HG02884 (cell line): ENCODE data around the gene URB1.

Experiments
- ATAC-seq: cut with Tn5 transposase; IDR thresholded peaks from one replicate; pipeline ENCODE4 v1.9.1; 2021; ENCODE audit warnings: mild to moderate bottlenecking, moderate library complexity; ENCODE audit not compliant: unreplicated experiment

Gene URB1

GRCh38 chr21:32346951-32347350 lies 45.9 kb downstream of the URB1 start:
- no peak for ATAC-seq

- no peak for ATAC-seq
Measured at GRCh38 chr21:32340863-32341848, 51.7 kb downstream of the URB1 start.

GRCh38 chr21:32338209-32338921 lies 54.4 kb downstream of the URB1 start:
- no peak for ATAC-seq

- ATAC-seq: no peak
Measured at GRCh38 chr21:32337206-32337605, 55.6 kb downstream of the URB1 start.

GRCh38 chr21:32336711-32337110 lies 56.1 kb downstream of the URB1 start:
- ATAC-seq: no peak

- ATAC-seq: no peak
Measured at GRCh38 chr21:32335601-32336575, 56.9 kb downstream of the URB1 start.

- ATAC-seq: no peak
Measured at GRCh38 chr21:32334980-32335531, 57.8 kb downstream of the URB1 start.

GRCh38 chr21:32333953-32334673 lies 58.7 kb downstream of the URB1 start:
- no peak for ATAC-seq

- ATAC-seq: no peak
Measured at GRCh38 chr21:32332463-32332951, 60.3 kb downstream of the URB1 start.

GRCh38 chr21:32331444-32332305 lies 61.1 kb downstream of the URB1 start:
- no peak for ATAC-seq

GRCh38 chr21:32330784-32331311 lies 62.0 kb downstream of the URB1 start:
- ATAC-seq: no peak

- no peak for ATAC-seq
Measured at GRCh38 chr21:32329776-32330175, 63.0 kb downstream of the URB1 start.

GRCh38 chr21:32329331-32329730 lies 63.5 kb downstream of the URB1 start:
- no peak for ATAC-seq

- no peak for ATAC-seq
Measured at GRCh38 chr21:32328595-32328994, 64.2 kb downstream of the URB1 start.

- no peak for ATAC-seq
Measured at GRCh38 chr21:32325706-32326105, 67.1 kb downstream of the URB1 start.

GRCh38 chr21:32322676-32323075 lies 70.1 kb downstream of the URB1 start:
- ATAC-seq: no peak

GRCh38 chr21:32322103-32322502 lies 70.7 kb downstream of the URB1 start:
- ATAC-seq: no peak

- ATAC-seq: no peak
Measured at GRCh38 chr21:32321480-32321879, 71.3 kb downstream of the URB1 start.
